ENCODE measurements around the gene PPP1CC.
"Not testable (repeated sequence)": the region's sequence is repeated elsewhere in the genome, so short reads cannot be mapped to it uniquely, and the experiment has no call there.

The PPP1CC gene

DNA sequence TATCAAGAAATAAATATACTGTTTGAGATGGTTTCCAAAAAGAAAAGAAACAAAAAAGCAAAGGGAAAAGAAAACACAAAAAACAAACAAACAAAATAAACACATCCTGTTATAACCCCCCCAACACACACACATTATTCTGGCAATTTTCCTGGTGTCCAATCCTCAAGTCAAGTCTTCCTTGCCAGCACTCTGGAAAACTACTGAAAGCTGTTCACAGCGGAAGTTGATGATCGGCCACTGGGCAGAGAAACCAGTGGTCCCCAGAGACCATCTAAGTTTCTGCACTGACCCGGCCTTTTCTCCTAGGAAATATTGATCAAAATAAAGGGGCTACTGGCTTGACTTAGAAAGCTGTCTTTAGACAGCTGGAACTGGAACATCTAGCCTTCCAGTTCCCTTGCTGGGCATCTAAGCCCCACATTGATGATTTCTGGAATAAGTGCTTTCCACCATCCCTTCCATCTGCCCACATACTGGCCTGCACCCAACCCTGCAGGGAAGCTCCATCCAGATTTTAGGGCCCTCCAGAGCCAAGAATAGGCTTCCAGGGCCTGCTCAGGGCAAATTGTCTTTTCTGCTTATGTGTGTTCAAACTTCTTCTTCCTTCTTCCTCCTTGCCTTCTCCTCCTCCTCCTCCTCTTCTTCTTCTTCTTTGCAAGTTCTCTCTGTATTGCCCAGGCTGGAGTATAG, 11.6 kb upstream of the PPP1CC start:
- no peak for DNase-seq

- no peak for DNase-seq
Observed at GRCh38 chr12:110750784-110751461, 8.2 kb upstream of the PPP1CC start.

DNA sequence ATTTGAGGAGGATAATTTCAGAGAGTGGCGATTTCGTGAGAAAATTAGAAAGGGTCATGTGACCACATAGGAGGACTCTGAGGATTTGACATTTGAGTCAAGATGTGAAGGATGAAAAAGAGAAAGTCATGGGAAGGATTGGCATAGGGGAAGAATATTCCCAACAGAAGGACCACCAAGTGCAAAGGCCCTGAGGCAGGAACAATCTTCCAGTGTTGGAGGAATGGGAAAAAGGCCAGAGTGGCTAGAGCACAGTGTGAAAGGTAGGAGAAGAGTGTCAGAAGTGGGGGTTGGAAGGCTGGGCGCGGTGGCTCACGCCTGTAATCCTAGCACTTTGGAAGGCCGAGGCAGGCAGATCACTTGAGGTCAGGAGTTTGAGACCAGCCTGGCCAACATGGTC, 3.9 kb upstream of the PPP1CC start:
- DNase-seq = no peak

DNA sequence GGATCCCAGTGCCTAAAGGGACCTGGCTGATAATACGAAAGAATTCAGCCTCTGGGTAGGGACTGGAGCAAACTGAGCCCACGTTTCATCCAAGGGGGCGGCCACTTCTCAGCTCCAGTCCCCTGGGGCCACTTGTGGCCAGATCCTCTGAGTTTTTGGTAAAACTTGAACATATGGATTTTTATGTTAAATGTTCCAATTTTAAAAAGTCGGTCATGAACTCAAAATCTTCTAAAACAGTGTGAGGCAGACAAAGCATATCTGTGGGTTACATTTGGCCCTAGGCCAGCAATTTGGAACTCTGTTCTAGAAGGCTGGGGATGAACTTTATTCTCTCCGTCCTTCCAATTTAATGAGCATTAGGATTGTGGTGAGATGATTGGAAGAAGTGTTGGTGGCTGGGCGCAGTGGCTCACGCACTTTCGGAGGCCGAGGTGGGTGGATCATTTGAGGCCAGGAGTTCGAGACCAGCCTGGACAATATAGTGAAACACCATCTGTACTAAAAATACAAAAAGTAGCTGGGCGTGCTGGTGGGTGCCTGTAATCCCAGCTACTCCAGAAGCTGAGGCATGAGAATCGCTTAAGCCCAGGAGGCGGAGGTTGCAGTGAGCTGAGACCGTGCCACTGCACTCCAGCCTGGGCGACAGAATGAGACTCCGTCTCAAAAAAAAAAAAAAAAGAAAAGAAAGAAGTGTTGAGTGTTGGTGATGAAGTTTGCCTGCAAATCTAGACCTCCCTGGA, 3.0 kb upstream of the PPP1CC start:
- DNase-seq = no peak

DNA sequence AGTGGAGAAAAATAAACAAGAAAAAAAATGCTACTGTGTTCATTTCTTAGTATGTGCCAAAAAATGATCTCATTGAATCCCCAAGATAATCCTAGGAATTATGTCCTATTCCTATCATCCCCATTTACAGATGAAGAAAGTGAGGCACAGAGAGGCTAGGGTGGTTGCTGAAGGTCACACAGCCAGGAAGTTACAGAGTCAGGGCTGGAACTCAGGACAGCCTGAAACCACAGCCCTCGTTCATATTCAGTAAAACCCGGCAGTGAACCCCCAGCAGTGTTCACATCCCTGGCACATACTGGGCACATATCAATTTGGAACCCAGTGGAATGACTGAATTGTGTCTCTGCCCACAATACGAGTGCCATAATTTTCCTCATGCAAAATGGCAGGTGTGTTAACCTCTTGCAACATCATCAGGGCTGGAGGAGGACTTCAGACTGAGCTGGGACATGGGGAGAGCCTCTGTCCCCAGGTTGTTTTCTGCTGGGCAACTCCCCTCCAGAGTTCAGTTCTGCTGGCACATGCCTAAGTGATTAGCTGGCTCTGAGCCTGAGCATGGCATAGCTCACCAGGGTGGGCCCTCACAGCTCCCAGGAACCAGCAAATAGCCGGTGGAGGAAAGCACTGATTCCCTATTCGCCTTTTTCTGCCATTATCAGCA, 2.0 kb upstream of the PPP1CC start:
- no peak for DNase-seq

DNA sequence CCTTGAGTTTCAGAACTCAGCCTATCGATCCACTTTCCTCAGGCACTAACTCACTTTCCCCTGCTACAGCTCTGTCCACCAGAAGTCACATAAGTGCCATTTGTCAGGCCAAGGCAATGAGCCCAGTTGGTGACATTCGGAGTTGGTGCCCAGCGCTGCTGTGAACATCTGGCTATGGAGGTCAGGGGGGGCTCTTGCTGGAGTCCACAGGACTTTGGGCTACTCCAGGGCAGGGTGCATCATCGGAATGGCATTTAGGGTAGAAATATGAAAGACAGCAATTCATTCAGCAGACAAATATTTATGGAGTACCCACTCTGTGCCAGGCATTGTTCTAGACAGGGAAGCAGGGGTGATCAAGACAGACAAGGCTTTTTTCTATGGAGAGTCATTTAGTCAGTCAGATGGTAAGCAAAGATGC, 1.5 kb upstream of the PPP1CC start:
- DNase-seq = no peak

GRCh38 chr12:110743571-110744093, 941 bp upstream of the PPP1CC start:
- no peak for DNase-seq

- peak; percentile 25 for DNase-seq
Observed at GRCh38 chr12:110742096-110742717, 484 bp downstream of the PPP1CC start.

GRCh38 chr12:110741341-110742095, 1.2 kb downstream of the PPP1CC start:
- no peak for DNase-seq

GRCh38 chr12:110739894-110740293, 2.8 kb downstream of the PPP1CC start:
- DNase-seq = no peak

GRCh38 chr12:110739488-110739887, 3.2 kb downstream of the PPP1CC start:
- no peak for DNase-seq

DNA sequence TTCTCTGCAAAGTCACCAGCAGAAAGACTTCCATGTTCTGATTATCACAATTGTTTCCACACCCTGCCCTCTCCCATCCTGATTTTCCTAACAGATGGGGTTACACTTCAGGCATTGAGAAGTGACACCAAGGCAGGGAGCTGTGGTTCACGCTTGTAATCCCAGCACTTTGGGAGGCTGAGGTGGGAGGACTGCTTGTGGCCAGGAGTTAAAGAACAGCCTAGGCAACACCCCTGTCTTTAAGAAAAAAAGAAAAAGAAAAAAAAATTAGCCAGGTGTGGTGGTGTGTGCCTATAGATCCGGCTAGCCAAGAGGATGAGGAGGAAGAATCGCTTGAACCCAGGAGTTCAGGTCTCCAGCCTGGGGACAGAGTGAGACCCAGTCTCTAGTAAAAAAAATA, 5.2 kb downstream of the PPP1CC start:
- DNase-seq = no peak

DNA sequence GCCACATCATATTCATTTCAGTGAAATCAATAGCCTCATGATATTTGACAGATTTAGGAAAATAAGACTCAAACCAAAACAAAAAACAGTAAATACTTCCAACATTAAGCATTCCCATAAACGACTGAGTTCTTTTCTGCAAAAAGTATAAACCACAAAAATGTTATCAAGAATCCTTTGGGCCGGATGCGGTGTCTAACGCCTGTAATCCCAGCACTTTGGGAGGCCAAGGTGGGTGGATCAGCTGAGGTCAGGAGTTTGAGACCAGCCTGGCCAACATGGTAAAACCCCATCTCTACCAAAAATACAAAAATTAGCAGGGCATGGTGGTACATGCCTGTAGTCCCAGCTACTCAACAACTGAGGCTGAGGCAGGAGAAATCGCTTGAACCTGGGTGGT, 5.7 kb downstream of the PPP1CC start:
- not testable (repeated sequence) for DNase-seq

DNA sequence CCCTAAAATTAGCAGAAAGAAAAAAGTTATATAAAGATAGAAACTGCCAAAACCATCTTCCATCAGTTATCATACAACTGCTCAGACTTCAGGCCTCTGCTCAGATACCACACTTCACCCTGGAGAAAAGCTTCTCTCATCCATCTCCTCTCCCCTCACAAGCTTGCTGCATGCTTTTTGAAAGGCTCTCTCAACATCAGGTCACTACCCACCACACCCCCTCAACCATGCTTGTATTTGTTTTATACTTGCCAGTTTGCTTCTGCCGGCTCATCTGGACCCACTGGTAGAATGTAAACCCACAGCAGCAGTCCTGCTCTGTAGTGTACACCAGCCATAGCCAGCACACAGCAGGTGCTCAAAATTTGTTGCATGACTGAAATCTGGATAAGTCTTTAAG, 8.8 kb downstream of the PPP1CC start:
- DNase-seq = no peak

GRCh38 chr12:110733089-110733715, 9.5 kb downstream of the PPP1CC start:
- DNase-seq = no peak

- no peak for DNase-seq
Observed at GRCh38 chr12:110732572-110732971, 10.1 kb downstream of the PPP1CC start.

DNA sequence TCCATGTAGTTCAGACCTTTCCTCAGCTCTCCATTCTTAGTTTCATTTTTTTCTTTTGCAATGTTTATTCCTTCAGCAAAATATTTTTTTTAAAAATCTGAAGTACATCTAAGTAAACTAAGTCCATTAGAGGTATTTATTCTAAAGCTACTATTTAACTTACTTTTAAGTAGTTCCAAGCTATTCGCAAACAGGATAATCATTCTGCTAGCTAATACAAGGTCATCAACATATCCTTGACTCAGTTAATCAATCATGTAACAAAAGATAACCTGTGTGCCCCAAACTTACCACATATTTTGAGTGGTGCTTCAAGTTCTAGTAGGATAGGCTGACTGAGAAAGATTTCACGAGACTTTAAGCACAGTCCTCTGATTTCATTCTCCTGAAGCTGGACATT, 11.2 kb downstream of the PPP1CC start:
- DNase-seq = no peak

DNA sequence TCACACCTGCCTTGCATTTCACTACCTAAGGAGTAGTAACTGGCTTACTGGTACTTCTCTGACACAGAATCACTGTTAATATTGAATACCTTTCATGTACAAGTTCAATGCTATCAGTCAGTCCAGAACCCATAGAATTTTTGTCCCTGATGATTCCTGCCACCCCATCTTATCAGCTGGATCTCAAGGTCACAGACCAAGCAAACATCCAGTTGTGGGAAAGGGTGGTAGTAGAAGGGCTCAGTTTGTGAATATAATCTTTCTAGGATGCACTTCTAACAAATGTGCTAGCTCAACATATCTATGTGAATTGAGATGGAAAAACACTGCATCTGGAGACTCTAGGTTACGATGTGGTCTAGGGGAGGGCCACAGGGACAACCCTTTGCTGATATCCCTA, 14.1 kb downstream of the PPP1CC start:
- DNase-seq = no peak

GRCh38 chr12:110726708-110727369, 15.9 kb downstream of the PPP1CC start:
- DNase-seq = no peak

- no peak for DNase-seq
Observed at GRCh38 chr12:110726028-110726427, 16.7 kb downstream of the PPP1CC start.

- DNase-seq = no peak
Observed at GRCh38 chr12:110725267-110725666, 17.4 kb downstream of the PPP1CC start.
